ENCODE results near the gene SPIRE1.
"Not testable (repeated sequence)": the region's sequence is repeated elsewhere in the genome, so short reads cannot be mapped to it uniquely, and the experiment has no call there.

SPIRE1 gene

GRCh38 chr18:12518326-12518725 is 139.6 kb downstream of the SPIRE1 start:
- H3K4me3 ChIP-seq (ENCODE audit: low read length) = no peak overlapping the region
- DNase-seq (ENCODE audit: low read depth, low spot score) = no peak

DNA sequence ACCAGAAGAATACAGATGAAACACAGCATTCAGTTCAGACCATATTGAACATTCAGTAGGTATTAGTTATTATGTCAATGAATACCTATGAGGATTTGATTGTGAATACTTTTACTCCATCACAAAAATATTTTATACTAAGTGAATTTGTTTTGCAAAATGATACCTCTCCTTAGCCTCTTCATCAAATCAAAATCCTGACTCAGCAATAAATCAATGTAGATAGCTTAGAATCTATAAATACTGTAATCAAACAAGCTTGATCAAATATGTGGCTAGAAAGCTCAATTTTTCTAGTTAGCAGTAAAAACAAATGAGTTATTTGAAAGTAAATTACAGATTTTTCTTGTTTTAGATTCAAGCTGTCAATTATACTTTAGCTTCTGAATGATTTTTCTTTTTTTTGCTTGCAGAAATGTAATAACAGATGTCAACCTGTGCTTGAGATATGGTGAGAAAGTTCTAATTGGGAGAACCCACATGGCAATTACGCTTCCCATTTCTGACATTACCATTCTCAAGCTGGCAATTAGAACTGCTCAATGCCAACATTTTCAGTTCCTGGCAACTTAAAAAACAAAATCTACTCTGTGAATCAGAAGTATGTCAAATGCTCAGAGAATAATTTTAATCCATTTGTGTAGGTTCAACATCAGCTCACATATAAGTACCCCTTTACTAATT is 140.6 kb downstream of the SPIRE1 start:
- no peak for DNase-seq (ENCODE audit: low read depth, low spot score)
- H3K4me3 ChIP-seq (ENCODE audit: low read length) = no peak overlapping the region

- no peak for DNase-seq (ENCODE audit: low read depth, low spot score)
- H3K4me3 ChIP-seq (ENCODE audit: low read length) = no peak overlapping the region
Measured at GRCh38 chr18:12516049-12516630, 141.8 kb downstream of the SPIRE1 start.

GRCh38 chr18:12515550-12515949 is 142.4 kb downstream of the SPIRE1 start:
- DNase-seq (ENCODE audit: low read depth, low spot score) = no peak
- H3K4me3 ChIP-seq (ENCODE audit: low read length) = no peak overlapping the region

DNA sequence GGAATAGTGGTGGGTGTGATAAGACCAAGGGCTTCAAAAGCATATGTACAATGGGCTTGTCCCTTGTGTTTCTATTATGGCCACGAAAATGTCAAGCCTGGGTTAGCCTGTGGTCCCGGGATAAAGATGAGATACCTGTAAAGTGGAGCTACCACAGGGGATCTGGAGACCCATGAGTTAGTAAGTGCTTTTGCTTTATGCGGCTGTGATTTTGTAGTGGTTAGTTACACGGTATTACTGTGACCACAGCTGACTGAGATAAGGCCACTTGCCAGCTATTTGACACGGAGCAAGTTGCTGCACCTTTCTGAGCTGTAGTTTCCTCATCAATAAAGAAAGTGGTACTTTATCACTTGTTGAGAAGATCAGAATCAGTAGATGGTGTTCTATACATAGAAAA is 150.9 kb downstream of the SPIRE1 start:
- H3K4me3 ChIP-seq (ENCODE audit: low read length) = no peak overlapping the region
- DNase-seq (ENCODE audit: low read depth, low spot score) = no peak

DNA sequence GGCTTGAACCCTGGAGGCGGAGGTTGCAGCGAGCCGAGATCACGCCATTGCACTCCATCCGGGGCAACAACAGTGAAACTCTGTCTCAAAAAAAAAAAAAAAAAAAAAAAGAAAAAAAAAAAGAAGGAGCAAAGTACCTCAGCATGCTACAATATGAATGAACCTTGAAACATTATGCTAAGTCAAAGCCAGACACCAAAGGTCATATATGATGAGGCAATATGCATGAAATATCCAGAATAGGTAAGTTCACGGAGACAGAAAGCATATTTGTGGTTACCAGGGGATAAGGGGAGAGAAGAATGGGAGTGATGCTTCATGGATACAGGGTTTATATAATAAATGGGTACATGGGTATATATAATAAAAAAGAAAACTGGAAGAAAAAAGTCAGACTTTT is 156.9 kb downstream of the SPIRE1 start:
- H3K4me3 ChIP-seq (ENCODE audit: low read length) = no peak overlapping the region
- no peak for DNase-seq (ENCODE audit: low read depth, low spot score)

- DNase-seq (ENCODE audit: low read depth, low spot score) = no peak
- H3K4me3 ChIP-seq (ENCODE audit: low read length) = no peak overlapping the region
Measured at GRCh38 chr18:12497839-12498238, 160.1 kb downstream of the SPIRE1 start.

GRCh38 chr18:12497296-12497695 is 160.6 kb downstream of the SPIRE1 start:
- DNase-seq (ENCODE audit: low read depth, low spot score) = no peak
- H3K4me3 ChIP-seq (ENCODE audit: low read length) = no peak overlapping the region

DNA sequence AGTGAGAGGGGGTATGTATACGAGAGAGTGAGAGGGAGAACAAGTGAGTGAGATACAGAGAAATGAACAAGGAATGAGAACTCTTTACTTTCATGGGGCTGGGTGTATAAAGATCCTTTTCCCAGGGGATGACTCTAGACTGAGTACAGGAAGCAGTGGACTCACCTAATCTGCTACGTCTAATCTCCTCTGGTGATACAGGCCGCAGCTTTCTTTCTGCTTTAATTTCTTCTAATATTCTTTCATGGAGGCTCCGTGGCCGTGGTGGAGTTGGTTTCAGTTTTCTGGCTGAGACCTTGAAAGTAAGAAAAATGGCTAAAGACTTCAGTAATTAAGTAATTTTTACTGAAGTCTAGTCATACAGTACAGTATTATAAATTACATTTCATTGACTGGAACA is 165.0 kb downstream of the SPIRE1 start:
- H3K4me3 ChIP-seq (ENCODE audit: low read length) = no peak overlapping the region
- no peak for DNase-seq (ENCODE audit: low read depth, low spot score)

DNA sequence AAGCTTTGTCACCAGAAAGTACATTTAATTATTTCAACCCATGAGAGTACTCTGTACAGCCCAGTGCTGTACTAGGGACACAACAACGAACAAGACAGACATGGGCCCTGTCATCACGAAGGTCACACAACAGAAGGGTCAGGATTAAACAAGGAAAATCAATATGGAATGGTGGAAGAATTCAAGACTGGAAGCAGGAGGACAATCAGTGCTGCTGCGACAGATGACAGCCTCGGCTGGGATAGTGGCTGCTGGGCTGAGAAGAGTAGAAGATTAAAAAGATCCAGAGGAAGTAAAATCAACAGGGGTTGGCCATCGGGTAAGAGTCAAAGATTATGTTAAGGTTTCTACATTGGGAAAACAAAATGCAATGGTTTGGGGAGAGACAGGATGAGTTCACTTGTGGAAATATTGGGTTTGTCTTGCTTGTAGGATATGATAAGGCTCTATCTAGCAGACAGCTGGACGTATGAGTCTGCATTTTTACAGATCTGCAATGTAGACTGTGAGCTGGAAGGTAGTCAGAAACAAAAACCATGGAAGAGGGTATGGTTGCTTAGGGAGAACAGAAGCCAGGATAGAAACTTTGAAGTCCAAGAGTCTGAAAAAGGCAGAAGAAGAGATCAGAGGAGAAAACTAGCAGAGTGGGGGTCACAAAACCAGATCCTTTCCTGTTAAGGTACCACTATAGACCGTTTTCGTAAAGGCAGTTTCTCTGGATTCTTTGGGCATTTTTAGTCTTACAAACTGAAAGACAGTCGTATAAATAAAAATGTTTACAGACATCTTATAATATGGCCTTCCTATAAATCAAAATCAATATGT is 166.1 kb downstream of the SPIRE1 start:
- no peak overlapping the region for H3K4me3 ChIP-seq (ENCODE audit: low read length)
- no peak for DNase-seq (ENCODE audit: low read depth, low spot score)

GRCh38 chr18:12485479-12486105 is 172.3 kb downstream of the SPIRE1 start:
- H3K4me3 ChIP-seq (ENCODE audit: low read length) = no peak overlapping the region
- DNase-seq (ENCODE audit: low read depth, low spot score) = no peak

GRCh38 chr18:12481915-12482314 is 176.0 kb downstream of the SPIRE1 start:
- not testable (repeated sequence) for H3K4me3 ChIP-seq (ENCODE audit: low read length); DNase-seq (ENCODE audit: low read depth, low spot score)

- DNase-seq (ENCODE audit: low read depth, low spot score) = no peak
- H3K4me3 ChIP-seq (ENCODE audit: low read length) = no peak overlapping the region
Measured at GRCh38 chr18:12479982-12480381, 177.9 kb downstream of the SPIRE1 start.

GRCh38 chr18:12479536-12479935 is 178.4 kb downstream of the SPIRE1 start:
- H3K4me3 ChIP-seq (ENCODE audit: low read length) = no peak overlapping the region
- DNase-seq (ENCODE audit: low read depth, low spot score) = no peak

DNA sequence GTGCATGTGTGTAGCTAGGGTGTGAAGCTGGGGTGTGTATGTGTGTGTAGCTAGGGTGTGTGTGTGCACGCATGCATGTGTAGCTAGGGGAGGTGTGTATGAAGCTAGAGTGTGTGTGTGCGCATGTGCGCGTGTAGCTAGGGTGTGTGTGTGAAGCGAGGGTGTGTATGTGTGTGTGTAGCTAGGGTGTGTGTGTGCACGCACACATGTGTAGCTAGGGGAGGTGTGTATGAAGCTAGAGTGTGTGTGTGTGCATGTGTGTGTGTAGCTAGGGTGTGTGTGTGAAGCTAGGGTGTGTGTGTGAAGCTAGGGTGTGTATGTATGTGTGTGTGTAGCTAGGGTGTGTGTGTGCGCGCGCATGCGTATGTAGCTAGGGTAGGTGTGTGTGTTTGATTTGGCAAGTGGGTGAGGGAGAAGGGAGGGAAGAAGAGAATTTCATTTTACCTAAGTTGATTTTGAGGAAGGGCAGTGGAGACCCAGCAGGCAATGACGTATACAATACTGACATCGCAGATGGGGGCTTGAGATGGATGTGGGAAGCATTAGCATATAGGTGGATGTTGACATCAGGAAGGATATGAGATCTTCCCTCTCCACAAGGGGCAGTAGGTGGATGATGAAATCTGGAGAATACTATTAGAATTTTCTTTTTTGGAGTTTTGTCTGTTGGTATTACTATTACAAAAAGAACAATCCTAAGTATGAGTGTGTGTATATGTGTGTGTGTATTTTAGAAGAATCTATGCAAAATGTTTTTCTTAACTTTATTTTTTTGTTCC is 179.4 kb downstream of the SPIRE1 start:
- no peak overlapping the region for H3K4me3 ChIP-seq (ENCODE audit: low read length)
- DNase-seq (ENCODE audit: low read depth, low spot score) = no peak

DNA sequence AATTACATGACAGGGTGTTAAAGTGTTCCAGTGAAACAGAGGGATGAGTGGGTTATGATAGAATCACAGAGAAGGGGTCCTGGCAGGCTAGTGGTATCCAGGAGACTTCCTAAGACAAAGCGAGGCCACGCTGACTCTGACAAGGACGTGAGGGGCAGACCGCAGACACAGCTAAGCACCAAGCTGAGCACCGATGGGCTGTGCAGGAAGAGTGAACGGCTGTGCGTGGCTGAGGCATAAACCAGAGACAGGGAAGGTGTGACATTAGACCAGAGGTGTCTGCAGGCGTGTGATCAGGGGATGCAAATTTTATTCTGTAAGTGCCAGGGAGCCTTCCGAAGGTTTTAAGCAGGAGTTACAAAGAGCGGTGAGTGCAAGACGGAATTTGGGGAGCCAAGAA is 180.3 kb downstream of the SPIRE1 start:
- no peak for DNase-seq (ENCODE audit: low read depth, low spot score)
- no peak overlapping the region for H3K4me3 ChIP-seq (ENCODE audit: low read length)

DNA sequence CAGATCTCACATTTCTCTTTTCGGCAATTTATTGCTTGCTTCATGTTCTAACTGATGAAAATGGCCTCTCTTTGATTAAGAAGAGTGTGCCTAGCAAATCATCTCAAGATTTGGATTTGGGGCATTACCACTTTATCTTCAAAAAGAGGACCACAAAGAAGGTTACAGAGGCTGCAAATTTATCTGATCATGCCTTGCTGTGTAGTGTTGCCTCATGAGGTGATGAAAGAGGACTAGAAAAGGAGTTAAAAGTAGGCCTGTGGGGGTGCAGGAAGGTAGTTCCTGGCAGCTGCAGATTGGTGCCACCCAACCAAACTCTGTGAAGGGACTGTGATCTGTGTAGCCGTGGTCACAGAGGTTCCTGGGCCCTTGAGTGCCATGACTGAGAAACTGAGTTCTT is 181.0 kb downstream of the SPIRE1 start:
- H3K4me3 ChIP-seq (ENCODE audit: low read length) = no peak overlapping the region
- DNase-seq (ENCODE audit: low read depth, low spot score) = peak; percentile 51

GRCh38 chr18:12474876-12475275 is 183.0 kb downstream of the SPIRE1 start:
- no peak overlapping the region for H3K4me3 ChIP-seq (ENCODE audit: low read length)
- DNase-seq (ENCODE audit: low read depth, low spot score) = no peak

DNA sequence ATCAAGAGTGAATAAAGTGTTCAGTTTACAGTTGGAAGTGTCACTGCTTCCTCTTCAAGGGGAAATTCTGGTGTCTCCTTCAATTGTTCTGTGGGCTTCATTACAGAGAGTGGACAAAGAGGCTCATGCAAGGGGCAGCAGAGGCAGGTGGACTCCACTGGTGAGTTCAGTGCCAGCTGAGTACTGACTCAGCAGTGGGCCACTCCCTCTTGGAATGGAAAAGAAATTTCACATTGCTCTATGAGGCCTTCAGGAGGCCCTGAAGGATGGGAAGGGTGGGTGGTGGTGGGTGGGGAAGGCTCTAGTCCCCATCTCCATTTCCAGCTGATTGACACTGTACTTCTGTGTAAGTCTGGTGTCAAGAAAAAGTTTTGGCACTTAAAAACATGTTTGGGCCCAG is 183.8 kb downstream of the SPIRE1 start:
- H3K4me3 ChIP-seq (ENCODE audit: low read length) = no peak overlapping the region
- no peak for DNase-seq (ENCODE audit: low read depth, low spot score)

Measured in Jurkat, Clone E6-1 (cell line).